Activated naive CD4-positive, alpha-beta T cell treated with anti-CD3 and anti-CD28 coated beads, Interleukin-2, amount 50 U/mL, for 72 hours (primary cell): ENCODE results near the gene PTGER3. TPM values are rescaled to one million over a fixed set of nuclear protein-coding genes. Genes with fewer than 3 reads are reported as not detected.
"Not testable (repeated sequence)": the region's sequence is repeated elsewhere in the genome, so short reads cannot be mapped to it uniquely, and the experiment has no call there.

Source experiments
- ATAC-seq, 2 donors: fragments of 150-1000 bp; cut with Tn5 transposase; 2 replicates each; pipeline ENCODE4 v1.10.0; 2021; ENCODE audit warnings: mild to moderate bottlenecking in 2 of 2, moderate library complexity in 2 of 2
- DNase-seq, 2 donors: peaks; one replicate each; pipeline ENCODE4 v3.0.0; 2021 to 2022; ENCODE audit warnings: low spot score in 2 of 2
- H3K27ac Mint-ChIP-seq, 2 donors: one replicate each; pipeline ENCODE4 v1.8.0; 2022; ENCODE audit warnings: mild to moderate bottlenecking in 2 of 2, mixed read lengths in 2 of 2
- H3K36me3 Mint-ChIP-seq, 2 donors: one replicate each; pipeline ENCODE4 v1.8.0; 2022; ENCODE audit warnings: mixed read lengths in 2 of 2
- H3K9me3 Mint-ChIP-seq, 2 donors: one replicate each; pipeline ENCODE4 v1.8.0; 2022; ENCODE audit warnings: mixed read lengths in 2 of 2
- total RNA-seq, 2 donors: library from RNA; stranded (reverse); gene quantifications; one replicate each; pipeline ENCODE4 v1.2.3, GENCODE V29; 2022

PTGER3 gene
- total RNA-seq, 2 donors from 2014 or later = 0.18 TPM; not detected in 1

DNA sequence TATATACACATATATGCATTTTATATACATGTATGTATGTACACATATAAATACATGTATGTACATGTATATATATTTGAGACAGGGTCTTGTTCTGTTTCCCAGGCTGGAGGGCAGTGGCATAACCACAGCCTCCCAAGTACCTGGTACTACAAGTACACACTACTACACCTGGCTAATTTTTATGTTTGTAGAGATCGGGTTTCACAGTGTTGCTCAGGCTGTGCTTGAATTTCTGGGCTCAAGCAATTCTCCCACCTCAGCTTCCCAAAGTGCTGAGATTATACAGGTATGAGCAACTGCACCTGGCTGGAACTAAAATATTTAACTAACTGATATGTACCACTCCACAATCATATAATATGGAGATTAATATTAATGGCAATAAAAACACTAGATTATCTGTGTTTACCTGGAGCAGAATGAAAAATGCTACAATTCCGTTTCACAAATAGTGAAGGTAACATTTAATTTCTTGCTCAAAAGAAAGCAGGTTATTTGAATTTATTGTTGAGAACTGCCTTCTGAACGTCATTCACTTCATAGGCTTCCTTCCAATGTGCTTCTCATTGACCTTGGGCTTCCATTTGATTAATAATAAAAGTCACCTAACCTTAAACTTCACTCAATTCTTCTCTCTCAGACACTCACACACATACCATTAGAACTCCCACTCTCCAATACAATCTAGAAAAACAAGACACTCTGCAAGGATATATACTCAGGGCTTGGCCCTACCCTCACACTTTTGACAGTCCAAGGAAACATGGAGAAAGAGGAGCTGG, 57.0 kb downstream of the PTGER3 start:
- no peaks in the 10 kb centered on the region for H3K36me3 Mint-ChIP-seq
- no peak overlapping the region for H3K27ac Mint-ChIP-seq
- no peaks in the 10 kb centered on the region for H3K9me3 Mint-ChIP-seq
- no peak for ATAC-seq
- DNase-seq = no peak

DNA sequence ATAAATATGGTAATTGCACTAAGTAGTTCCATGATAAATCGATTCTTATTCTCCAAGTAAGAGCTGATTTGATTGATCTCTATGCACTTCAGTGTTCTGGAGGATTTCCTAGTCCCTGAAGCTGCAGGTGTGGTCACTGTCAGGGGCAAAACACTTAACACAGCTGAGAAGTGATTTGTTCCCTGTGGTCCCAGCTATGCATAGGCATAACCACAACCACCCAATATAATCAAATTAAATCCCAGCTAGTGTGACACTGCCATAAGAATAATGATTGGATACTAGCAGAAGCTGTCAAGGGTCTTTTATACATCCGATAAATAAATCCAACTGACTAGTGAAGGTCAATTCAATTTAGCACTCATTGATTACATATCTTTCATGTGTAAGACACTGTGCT, 60.1 kb downstream of the PTGER3 start:
- Mint-ChIP-seq H3K9me3 (no peaks in the 10 kb centered on the region), H3K36me3 (no peaks in the 10 kb centered on the region), H3K27ac (no peak overlapping the region)
- ATAC-seq (no peak), DNase-seq (no peak)

DNA sequence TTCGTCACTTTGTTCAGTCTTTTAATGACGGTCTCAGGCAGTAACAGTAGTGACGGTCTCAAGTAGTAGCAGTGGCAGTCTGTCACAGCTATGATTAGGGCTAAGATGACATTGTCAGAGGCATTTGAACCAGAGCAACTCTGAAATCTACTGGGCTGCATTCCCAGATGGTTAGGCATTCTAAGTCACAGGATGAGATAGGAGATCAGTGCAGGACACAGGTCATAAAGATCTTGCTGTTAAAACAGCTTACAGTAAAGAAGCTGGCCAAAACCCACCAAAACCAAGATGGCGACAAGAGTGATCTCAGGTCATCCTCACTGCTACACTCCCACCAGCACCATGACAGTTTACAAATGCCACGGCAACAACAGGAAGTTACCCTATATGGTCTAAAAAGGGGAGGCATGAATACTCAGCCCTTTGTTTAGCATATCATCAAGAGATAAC, 61.8 kb downstream of the PTGER3 start:
- not testable (repeated sequence) for H3K9me3 Mint-ChIP-seq, H3K27ac Mint-ChIP-seq, ATAC-seq, DNase-seq, H3K36me3 Mint-ChIP-seq

DNA sequence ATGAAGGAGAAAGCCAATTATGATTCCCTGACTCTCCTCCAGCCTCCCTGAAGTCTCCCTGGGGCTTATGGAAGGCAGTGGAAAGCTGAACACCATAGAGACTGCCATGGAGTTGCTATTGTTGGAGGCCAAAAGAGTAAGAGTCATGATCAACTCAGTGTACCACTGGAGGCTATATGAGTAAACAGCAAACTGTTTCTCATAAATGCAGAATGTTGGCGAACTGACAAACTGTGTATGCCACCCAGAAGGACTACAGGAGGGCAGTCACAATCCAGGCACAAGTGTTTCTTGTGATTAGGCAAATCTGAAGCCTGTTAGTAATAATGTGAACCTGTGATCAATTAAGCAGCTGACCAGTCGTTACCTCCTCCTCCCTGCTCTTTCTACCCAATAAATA, 62.3 kb downstream of the PTGER3 start:
- not testable (repeated sequence) for H3K36me3 Mint-ChIP-seq, ATAC-seq, H3K27ac Mint-ChIP-seq, H3K9me3 Mint-ChIP-seq, DNase-seq

DNA sequence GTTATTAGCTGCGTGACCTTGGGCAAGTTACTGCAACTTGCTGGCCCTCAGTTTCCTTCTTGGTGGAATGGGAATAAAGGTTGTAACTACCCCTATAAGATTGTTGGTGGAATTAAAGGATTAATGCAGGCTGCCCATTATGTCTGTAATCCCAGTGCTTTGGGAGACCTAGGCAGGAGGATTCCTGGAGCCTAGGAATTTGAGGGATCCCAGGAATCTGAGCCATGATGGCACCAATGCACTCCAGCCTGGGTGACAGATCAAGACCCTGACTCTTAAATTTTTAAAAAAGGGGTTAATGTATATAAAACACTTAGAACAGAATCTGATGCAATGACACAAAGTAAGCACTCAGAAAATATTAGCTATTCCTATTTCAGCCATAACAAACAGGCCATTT, 67.3 kb downstream of the PTGER3 start:
- ATAC-seq = no peak
- DNase-seq = no peak
- H3K9me3 Mint-ChIP-seq = no peaks in the 10 kb centered on the region
- H3K36me3 Mint-ChIP-seq = no peaks in the 10 kb centered on the region
- no peak overlapping the region for H3K27ac Mint-ChIP-seq

DNA sequence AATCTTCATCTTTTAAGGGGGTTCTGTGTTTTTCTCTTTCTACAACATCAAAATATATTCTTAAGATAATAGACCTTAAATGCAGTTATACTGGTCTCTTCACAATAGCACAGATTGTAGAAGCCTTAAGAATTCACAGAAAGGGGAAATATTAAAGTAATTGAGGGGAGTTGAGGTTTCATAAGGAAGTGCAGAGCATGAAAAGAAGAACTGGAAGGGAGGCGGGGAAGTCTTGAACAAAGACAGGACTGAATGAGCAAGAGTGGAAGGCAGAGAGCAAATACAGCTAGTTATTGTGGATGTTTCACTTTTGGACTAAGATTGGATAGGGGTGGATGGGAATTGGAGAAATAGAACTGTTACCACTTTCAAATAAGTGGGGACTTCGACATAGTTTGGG, 67.7 kb downstream of the PTGER3 start:
- DNase-seq (no peak), ATAC-seq (no peak)
- Mint-ChIP-seq H3K27ac (no peak overlapping the region), H3K9me3 (no peaks in the 10 kb centered on the region), H3K36me3 (no peaks in the 10 kb centered on the region)

DNA sequence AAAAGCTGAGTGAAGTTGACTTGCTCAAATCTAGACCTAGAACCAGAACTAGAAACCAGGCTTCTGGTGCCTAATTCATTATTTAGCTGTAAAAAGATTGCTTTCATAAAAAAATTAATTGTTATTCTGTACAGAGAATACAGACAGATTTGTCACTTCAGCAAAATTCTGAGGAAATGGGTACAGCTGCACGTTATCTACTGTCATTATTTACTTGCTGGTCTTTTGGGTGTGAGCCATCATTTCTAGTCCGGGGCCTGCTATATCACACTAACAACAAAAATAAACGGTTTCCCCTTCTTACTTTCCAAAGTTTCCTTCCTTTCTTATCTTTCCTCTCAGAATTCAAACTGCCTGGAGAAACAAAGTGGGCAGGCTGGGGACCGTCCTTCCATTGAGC, 68.3 kb downstream of the PTGER3 start:
- no peak for ATAC-seq

DNA sequence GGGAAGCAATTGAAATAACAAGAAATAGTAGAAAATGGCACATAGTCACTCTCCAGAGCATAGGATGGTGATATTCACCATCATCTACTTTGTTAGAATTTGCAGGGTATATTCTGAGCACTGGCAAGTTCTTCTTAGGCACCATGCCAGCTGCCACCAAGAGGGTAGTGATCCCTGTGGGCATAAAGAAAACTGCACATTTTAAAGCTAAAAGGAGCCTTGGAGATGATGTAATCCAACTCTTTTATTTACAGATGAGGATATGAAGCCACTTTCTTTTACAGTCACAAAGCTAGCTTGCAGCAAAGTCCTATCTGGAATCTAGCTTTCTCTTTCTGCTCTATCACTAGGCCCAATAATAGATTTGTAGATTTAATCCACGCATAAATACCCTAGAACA, 69.0 kb downstream of the PTGER3 start:
- no peak overlapping the region for H3K27ac Mint-ChIP-seq
- DNase-seq = no peak
- no peak for ATAC-seq
- H3K36me3 Mint-ChIP-seq = no peaks in the 10 kb centered on the region
- no peaks in the 10 kb centered on the region for H3K9me3 Mint-ChIP-seq

More for the DNA sequence above, 68.3 kb downstream of the PTGER3 start:
- Mint-ChIP-seq H3K36me3 (no peaks in the 10 kb centered on the region), H3K9me3 (no peaks in the 10 kb centered on the region), H3K27ac (no peak overlapping the region)
- DNase-seq = no peak

DNA sequence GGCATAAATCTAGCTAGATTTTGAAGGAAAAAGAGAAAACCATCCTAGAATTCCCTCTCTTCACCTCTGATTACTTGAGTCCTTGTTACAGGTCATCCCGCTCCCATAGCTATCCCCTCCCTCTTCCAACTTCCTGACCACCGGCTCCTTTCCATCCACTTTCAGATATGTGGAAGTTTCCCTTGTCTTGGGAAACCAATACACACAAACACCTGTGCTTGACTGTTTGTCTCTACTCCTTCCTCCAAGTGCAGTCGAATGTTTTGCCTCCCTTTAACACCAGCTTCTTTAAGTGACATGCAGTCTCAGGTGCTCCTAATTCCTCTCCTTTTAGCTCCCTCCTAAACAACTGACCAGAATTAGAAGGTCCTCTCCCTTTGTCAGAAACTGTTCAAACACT, 70.0 kb downstream of the PTGER3 start:
- DNase-seq (no peak), ATAC-seq (no peak)
- H3K9me3 Mint-ChIP-seq = no peaks in the 10 kb centered on the region
- no peaks in the 10 kb centered on the region for H3K36me3 Mint-ChIP-seq
- no peak overlapping the region for H3K27ac Mint-ChIP-seq

DNA sequence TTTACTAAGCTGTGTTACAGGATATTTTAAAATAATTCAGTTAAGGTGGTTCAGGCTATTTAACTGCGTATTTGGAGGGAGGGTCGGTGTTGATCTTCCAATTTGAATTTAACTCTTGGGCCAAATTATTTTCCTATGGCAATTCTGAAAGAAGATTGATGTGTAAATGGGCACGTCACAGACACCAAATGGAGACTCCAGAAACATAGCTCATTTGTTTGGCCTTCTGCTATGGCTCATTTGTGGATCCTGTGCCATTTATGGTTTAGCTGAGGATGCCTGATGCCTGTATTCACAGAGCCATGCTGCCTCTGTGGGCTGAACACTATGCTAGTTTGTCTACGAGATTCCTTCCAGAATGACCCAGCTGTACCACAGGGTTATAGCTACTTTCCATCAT, 70.6 kb downstream of the PTGER3 start:
- Mint-ChIP-seq H3K36me3 (no peaks in the 10 kb centered on the region), H3K27ac (no peak overlapping the region), H3K9me3 (no peaks in the 10 kb centered on the region)
- ATAC-seq (no peak), DNase-seq (no peak)

DNA sequence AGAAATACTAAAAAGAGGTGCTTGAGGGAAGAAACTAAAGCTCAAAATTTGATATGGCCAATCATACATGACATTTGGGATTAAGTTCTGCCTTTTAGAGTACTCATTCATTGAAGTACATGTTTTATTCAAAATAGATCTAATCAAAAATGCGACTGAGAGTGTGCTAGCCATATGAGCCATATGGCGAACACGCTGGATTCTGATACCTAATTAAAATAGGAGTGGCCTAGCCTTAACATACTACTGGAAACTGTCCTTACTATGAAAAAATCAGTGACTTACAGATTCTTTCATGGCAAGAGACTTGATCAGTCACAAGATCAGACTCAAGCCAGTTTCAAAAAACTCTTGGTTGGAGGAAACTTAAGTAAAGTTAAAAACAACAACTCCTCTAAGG, 73.9 kb downstream of the PTGER3 start:
- no peaks in the 10 kb centered on the region for H3K9me3 Mint-ChIP-seq
- no peak for DNase-seq

DNA sequence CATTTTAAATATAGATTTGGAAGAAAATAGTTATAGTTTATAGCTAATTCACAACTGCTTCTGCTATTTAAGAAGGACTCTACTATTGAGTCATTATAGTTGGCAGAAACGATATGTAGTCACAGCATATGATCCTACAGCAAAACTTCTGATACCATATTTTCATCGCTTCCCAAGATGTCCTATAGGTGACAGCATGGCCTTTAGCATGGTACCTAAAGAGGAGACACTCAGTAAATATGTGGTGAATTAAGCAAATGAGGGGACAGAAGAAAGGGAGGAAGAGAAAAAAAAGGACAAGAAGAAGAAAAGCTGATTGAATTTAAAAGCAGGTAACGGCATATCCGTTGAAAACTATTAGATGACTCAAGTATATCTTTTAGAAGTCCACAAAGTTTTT, 77.2 kb downstream of the PTGER3 start:
- Mint-ChIP-seq H3K27ac (no peak overlapping the region), H3K9me3 (no peaks in the 10 kb centered on the region), H3K36me3 (no peaks in the 10 kb centered on the region)
- ATAC-seq (no peak), DNase-seq (no peak)

More for the DNA sequence above, 73.9 kb downstream of the PTGER3 start:
- Mint-ChIP-seq H3K36me3 (no peaks in the 10 kb centered on the region), H3K27ac (no peak overlapping the region)
- ATAC-seq = no peak

DNA sequence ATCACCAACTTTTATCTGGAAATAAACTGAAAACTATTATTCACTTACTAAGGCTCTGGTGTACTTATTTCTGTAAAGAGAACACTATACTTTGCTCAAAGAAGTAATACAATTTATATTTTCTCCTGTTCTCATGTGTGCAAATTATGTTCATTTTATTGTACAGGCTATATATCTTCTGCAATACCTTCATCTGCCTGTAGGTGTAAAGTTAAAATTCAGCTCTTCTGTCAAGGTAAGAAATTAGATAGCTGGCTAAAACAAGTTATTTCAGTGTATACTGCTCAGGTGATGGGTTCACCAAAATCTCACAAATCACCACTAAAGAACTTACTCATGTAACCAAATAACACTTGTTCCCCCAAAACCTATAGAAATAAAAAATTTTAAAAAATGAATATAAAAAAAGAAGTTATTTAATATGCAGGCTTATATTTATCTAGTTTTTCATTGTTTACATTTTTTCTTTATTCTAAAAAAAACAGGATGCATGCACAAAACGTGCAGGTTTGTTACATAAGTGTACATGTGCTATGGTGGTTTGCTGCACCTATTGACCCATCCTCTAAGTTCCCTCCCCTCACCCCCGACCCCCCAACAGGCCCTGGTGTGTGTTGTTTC, 81.5 kb downstream of the PTGER3 start:
- ATAC-seq (no peak), DNase-seq (no peak)
- Mint-ChIP-seq H3K36me3 (no peaks in the 10 kb centered on the region), H3K9me3 (peaks cover 3 to 4% of the 10 kb centered on the region in 2 donors), H3K27ac (no peak overlapping the region)

DNA sequence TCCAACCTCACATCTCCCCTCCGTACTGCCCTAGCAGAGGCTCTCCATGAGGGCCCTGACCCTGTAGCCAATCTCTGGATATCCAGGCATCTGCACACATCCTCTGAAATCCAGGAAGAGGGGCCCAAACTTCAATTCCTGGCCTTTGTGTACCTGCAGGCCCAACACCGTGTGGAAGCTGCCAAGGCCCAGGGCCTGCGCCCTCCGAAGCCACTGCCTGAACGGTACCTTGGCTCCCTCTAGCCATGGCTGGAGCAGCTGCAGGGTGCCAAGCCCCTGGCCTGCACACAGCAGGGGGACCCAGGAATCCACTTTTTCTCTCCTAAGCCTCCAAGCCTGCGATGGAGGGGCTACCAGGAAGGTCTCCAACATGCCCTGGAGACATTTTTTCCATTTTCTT, 84.2 kb downstream of the PTGER3 start:
- DNase-seq = no peak
- no peak overlapping the region for H3K27ac Mint-ChIP-seq
- H3K9me3 Mint-ChIP-seq = peaks cover 3 to 4% of the 10 kb centered on the region in 2 donors
- H3K36me3 Mint-ChIP-seq = no peaks in the 10 kb centered on the region
- ATAC-seq = no peak

DNA sequence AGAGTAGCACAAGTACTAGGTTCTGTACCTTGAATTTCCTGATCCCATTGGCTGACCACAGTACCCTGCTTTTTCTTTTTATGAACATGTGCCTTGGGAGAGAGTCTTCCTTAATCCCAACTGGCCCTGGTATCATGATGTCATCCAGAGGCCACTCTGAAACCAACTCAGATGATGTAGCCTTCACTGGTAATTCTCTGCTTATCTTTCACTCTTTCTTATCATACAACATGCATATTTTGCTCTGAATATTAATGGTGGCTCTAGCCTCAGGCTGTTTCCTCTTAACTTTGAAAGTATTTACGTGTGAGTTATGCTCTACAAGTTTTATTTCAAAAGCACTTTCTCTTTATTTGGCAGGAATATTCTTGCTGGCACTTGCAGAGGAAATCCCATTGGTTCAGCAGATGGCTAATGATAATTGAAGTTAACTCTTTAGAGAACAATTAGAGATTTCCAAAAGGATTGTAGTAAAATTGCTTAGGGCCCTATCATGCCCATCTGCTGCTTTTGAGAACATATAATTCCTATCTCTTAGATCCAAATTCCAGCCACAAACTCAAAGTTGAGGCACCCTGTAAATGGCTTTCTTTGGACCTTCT, 86.1 kb downstream of the PTGER3 start:
- Mint-ChIP-seq H3K9me3 (peaks cover 3 to 4% of the 10 kb centered on the region in 2 donors), H3K36me3 (no peaks in the 10 kb centered on the region), H3K27ac (no peak overlapping the region)
- DNase-seq (no peak), ATAC-seq (no peak)

DNA sequence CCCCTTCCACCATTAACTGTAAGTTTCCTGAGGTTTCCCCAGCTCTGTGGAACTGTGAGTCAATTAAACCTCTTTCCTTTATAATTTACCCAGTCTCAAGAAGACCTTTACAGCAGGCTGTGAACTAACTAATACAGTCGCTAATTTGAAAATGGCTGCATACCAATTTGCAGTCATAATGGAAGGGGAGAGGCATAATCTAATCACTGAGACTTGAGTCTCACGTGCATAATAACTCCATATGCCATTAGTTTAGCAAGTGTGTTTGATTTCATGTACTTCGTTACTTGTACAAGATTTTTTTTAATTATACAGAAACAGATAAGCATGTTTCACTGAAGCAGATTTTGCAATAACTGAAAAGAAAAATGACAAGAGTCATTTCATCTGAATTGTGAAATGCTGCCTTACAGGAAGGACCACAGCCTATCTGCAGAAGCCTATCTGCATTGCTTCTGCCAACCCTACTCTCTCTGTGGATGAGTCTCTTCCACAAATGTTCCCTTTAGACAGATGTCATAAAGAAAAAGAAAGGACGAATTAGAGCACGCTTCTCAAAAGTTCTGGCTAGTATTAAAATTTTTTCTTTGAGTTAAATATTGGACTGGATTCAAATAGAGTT, 99.1 kb downstream of the PTGER3 start:
- Mint-ChIP-seq H3K36me3 (no peaks in the 10 kb centered on the region), H3K9me3 (no peaks in the 10 kb centered on the region), H3K27ac (no peak overlapping the region)
- ATAC-seq (no peak), DNase-seq (no peak)

DNA sequence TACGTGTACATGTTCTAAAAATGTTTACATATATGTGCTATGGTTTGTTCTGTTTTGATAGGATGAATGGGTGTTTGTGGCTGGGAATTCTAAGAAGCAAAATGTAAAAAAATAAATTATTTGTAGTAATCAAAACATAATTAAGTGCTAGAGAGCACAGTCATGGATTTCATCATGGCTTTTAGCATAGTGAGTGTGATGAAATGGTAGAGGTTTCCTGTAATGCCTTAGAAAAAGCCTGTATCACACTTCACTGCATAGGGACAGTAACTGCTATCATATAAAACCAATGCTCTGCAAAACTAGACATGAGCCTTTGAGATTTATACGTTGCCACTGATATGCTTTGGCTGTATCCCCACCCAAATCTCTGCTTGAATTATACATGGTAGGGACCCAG, 99.8 kb downstream of the PTGER3 start:
- Mint-ChIP-seq H3K9me3 (no peaks in the 10 kb centered on the region), H3K27ac (no peak overlapping the region), H3K36me3 (no peaks in the 10 kb centered on the region)
- DNase-seq (no peak), ATAC-seq (no peak)
